ENCODE data around the gene KLK6.

The KLK6 gene

GRCh38 chr19:50933640-50934039 is 35.8 kb downstream of the KLK6 start:
- DNase-seq (ENCODE audit: low read depth) = no peak
- no peak overlapping the region for H3K4me3 ChIP-seq (ENCODE audit: low read depth, low read length)
- no peak for TF ChIP-seq CTCF (IDR thresholded peaks at IDR 0.05; ENCODE audit: control insufficient read depth, extremely low read depth, insufficient read depth)

- DNase-seq (ENCODE audit: low read depth) = no peak
- H3K4me3 ChIP-seq (ENCODE audit: low read depth, low read length) = no peak overlapping the region
- TF ChIP-seq CTCF (IDR thresholded peaks at IDR 0.05; ENCODE audit: control insufficient read depth, extremely low read depth, insufficient read depth) = no peak
These were observed 36.7 kb downstream of the KLK6 start for GRCh38 chr19:50932690-50933083.

GRCh38 chr19:50932018-50932689 is 37.2 kb downstream of the KLK6 start:
- no peak for TF ChIP-seq CTCF (IDR thresholded peaks at IDR 0.05; ENCODE audit: control insufficient read depth, extremely low read depth, insufficient read depth)
- DNase-seq (ENCODE audit: low read depth) = no peak
- no peak overlapping the region for H3K4me3 ChIP-seq (ENCODE audit: low read depth, low read length)

- no peak overlapping the region for H3K4me3 ChIP-seq (ENCODE audit: low read depth, low read length)
- TF ChIP-seq CTCF (IDR thresholded peaks at IDR 0.05; ENCODE audit: control insufficient read depth, extremely low read depth, insufficient read depth) = no peak
- no peak for DNase-seq (ENCODE audit: low read depth)
These were observed 38.4 kb downstream of the KLK6 start for GRCh38 chr19:50931023-50931422.

- no peak for TF ChIP-seq CTCF (IDR thresholded peaks at IDR 0.05; ENCODE audit: control insufficient read depth, extremely low read depth, insufficient read depth)
- DNase-seq (ENCODE audit: low read depth) = no peak
- H3K4me3 ChIP-seq (ENCODE audit: low read depth, low read length) = no peak overlapping the region
These were observed 40.6 kb downstream of the KLK6 start for GRCh38 chr19:50928831-50929230.

GRCh38 chr19:50926144-50926543 is 43.2 kb downstream of the KLK6 start:
- no peak for TF ChIP-seq CTCF (IDR thresholded peaks at IDR 0.05; ENCODE audit: control insufficient read depth, extremely low read depth, insufficient read depth)
- H3K4me3 ChIP-seq (ENCODE audit: low read depth, low read length) = no peak overlapping the region
- no peak for DNase-seq (ENCODE audit: low read depth)

GRCh38 chr19:50925734-50926133 is 43.7 kb downstream of the KLK6 start:
- TF ChIP-seq CTCF (IDR thresholded peaks at IDR 0.05; ENCODE audit: control insufficient read depth, extremely low read depth, insufficient read depth) = no peak
- no peak overlapping the region for H3K4me3 ChIP-seq (ENCODE audit: low read depth, low read length)
- no peak for DNase-seq (ENCODE audit: low read depth)

All from LNCaP clone FGC (cell line).